H1 (cell line): ENCODE results near the gene SLC66A1. TPM values are rescaled to one million over a fixed set of nuclear protein-coding genes. Genes with fewer than 3 reads are reported as not detected.

Experiments used
- CTCF ChIA-PET: fragments of 300-600 bp; sonication (Branson Sonifier 250); formaldehyde crosslinking; loops from one replicate; lab custom pipeline; 2021; ENCODE audit not compliant: partially characterized antibody; lab: Charles Lee
- POLR2A ChIA-PET: fragments of 300-600 bp; sonication (Branson Sonifier 250); formaldehyde crosslinking; loops from one replicate; lab custom pipeline; 2021; ENCODE audit warnings: inconsistent platforms; ENCODE audit not compliant: partially characterized antibody; lab: Charles Lee
- DNase-seq, 2 experiments: peaks; one replicate each; pipeline versions ENCODE4 v3.0.0 to v3.0.0-alpha.2; 2010 to 2022; ENCODE audit warnings: low spot score in 2 of 2, low read depth in 1 of 2, mixed read lengths in 1 of 2
- FAIRE-seq: peaks from 2 replicates; lab custom pipeline; 2011; peaks lifted over from hg19 to GRCh38; lab: Jason Lieb, UNC
- H2AFZ ChIP-seq: 2 replicates; pipeline ENCODE4 v1.8.1; 2012; ENCODE audit warnings: low read length, inconsistent platforms
- H2AK5ac ChIP-seq: 2 replicates; pipeline ENCODE4 v1.6.1; 2013; ENCODE audit warnings: low read depth, low read length
- H2BK120ac ChIP-seq: replicated peaks from 2 replicates; pipeline ENCODE3; 2013; ENCODE audit warnings: low read depth, low read length, inconsistent platforms
- H2BK12ac ChIP-seq: 2 replicates; pipeline ENCODE4 v1.6.1; 2013; ENCODE audit warnings: low read depth, low read length
- H2BK15ac ChIP-seq: 2 replicates; pipeline ENCODE4 v1.6.1; 2013; ENCODE audit warnings: low read length
- H2BK20ac ChIP-seq: 2 replicates; pipeline ENCODE4 v1.6.1; 2013; ENCODE audit warnings: low read length
- H2BK5ac ChIP-seq: 2 replicates; pipeline ENCODE4 v1.6.1; 2013; ENCODE audit warnings: low read depth, low read length
- H3K14ac ChIP-seq: 2 replicates; pipeline ENCODE4 v1.6.1; 2013; ENCODE audit warnings: inconsistent platforms; ENCODE audit not compliant: insufficient read length
- H3K18ac ChIP-seq: 2 replicates; pipeline ENCODE4 v1.6.1; 2013; ENCODE audit warnings: low read length; ENCODE audit errors: extremely low read depth
- H3K23ac ChIP-seq: 2 replicates; pipeline ENCODE4 v1.6.1; 2013; ENCODE audit warnings: inconsistent platforms; ENCODE audit not compliant: insufficient read length
- H3K23me2 ChIP-seq: 2 replicates; pipeline ENCODE4 v1.6.1; 2013; ENCODE audit warnings: low read depth, low read length
- H3K27ac ChIP-seq: 2 replicates; pipeline ENCODE4 v1.6.1; 2011; ENCODE audit warnings: low read depth, low read length, inconsistent platforms
- H3K27me3 ChIP-seq, 4 experiments: replicated peaks in 1 of 4; 1 replicate in 1 of 4; 2 replicates in 3 of 4; pipeline versions ENCODE4 v1.6.1 to v1.8.1; 2011 to 2013; ENCODE audit warnings: low read length in 3 of 4, mild to moderate bottlenecking in 3 of 4, inconsistent platforms in 2 of 4, mixed read lengths in 2 of 4, moderate library complexity in 1 of 4; ENCODE audit not compliant: control insufficient read depth in 3 of 4, insufficient read depth in 3 of 4; ENCODE audit errors: extremely low read depth in 1 of 4
- H3K36me3 ChIP-seq, 4 experiments: 2 replicates each; pipeline versions ENCODE4 v1.6.1 to v1.8.1; 2011 to 2013; ENCODE audit warnings: mild to moderate bottlenecking in 4 of 4, low read length in 3 of 4, moderate library complexity in 2 of 4, control low read depth in 1 of 4, inconsistent platforms in 1 of 4; ENCODE audit not compliant: insufficient read depth in 4 of 4, control insufficient read depth in 2 of 4
- H3K4ac ChIP-seq: replicated peaks from 2 replicates; pipeline ENCODE3; 2013; ENCODE audit warnings: low read length, low read depth, mixed read lengths, inconsistent platforms; ENCODE audit not compliant: insufficient read length
- H3K4me1 ChIP-seq, 4 experiments: replicated peaks in 1 of 4; 1 replicate in 1 of 4; 2 replicates in 3 of 4; pipeline versions ENCODE4 v1.6.1 to v1.8.1; 2011 to 2013; ENCODE audit warnings: low read length in 3 of 4, inconsistent platforms in 2 of 4, mixed read lengths in 1 of 4; ENCODE audit not compliant: insufficient read depth in 4 of 4, control insufficient read depth in 3 of 4
- H3K4me2 ChIP-seq, 2 experiments: 2 replicates each; pipeline versions ENCODE4 v1.6.1 to v1.8.1; 2011 to 2013; ENCODE audit warnings: low read depth in 2 of 2, low read length in 2 of 2, control low read depth in 1 of 2, inconsistent platforms in 1 of 2, mild to moderate bottlenecking in 1 of 2; ENCODE audit not compliant: insufficient read depth in 1 of 2
- H3K4me3 ChIP-seq, 4 experiments: fragments of 200-600, 300-600 bp in 1 of 4; sonication (generic), shearing (Covaris generic), sonication (Bioruptor Twin) in 1 of 4; 2 replicates each; pipeline versions ENCODE4 v1.5.1 to v1.8.1; 2011 to 2016; ENCODE audit warnings: low read length in 4 of 4, low read depth in 3 of 4, control low read depth in 2 of 4, inconsistent platforms in 2 of 4, mild to moderate bottlenecking in 2 of 4, mixed read lengths in 1 of 4, moderate library complexity in 1 of 4; ENCODE audit not compliant: insufficient read depth in 2 of 4; ENCODE audit errors: extremely low read depth in 1 of 4
- H3K56ac ChIP-seq: replicated peaks from 2 replicates; pipeline ENCODE3; 2013; ENCODE audit warnings: low read depth, mild to moderate bottlenecking, mixed read lengths, low read length, inconsistent platforms; ENCODE audit not compliant: insufficient read length
- H3K79me1 ChIP-seq: 2 replicates; pipeline ENCODE4 v1.6.1; 2013; ENCODE audit warnings: low read depth, low read length, control low read depth
- H3K79me2 ChIP-seq, 2 experiments: 2 replicates each; pipeline versions ENCODE4 v1.6.1 to v1.8.1; 2012 to 2013; ENCODE audit warnings: low read length in 2 of 2, mild to moderate bottlenecking in 2 of 2, inconsistent platforms in 1 of 2; ENCODE audit not compliant: insufficient read depth in 2 of 2, control insufficient read depth in 1 of 2
- H3K9ac ChIP-seq, 4 experiments: replicated peaks in 1 of 4; 1 replicate in 1 of 4; 2 replicates in 3 of 4; pipeline versions ENCODE4 v1.6.1 to v1.8.1; 2011 to 2013; ENCODE audit warnings: low read depth in 3 of 4, low read length in 3 of 4, control low read depth in 2 of 4, mild to moderate bottlenecking in 2 of 4, moderate library complexity in 2 of 4, inconsistent platforms in 1 of 4; ENCODE audit errors: extremely low read depth in 1 of 4
- H3K9me3 ChIP-seq, 2 experiments: 2 replicates each; pipeline versions ENCODE4 v1.6.1 to v1.8.1; 2012 to 2013; ENCODE audit warnings: mild to moderate bottlenecking in 2 of 2, moderate library complexity in 2 of 2, control low read depth in 1 of 2, inconsistent platforms in 1 of 2, low read depth in 1 of 2, low read length in 1 of 2, mixed read lengths in 1 of 2; ENCODE audit not compliant: insufficient read depth in 2 of 2
- H4K20me1 ChIP-seq, 2 experiments: replicated peaks in 1 of 2; 2 replicates each; pipeline versions ENCODE3 to v1.8.1; 2011 to 2013; ENCODE audit warnings: inconsistent platforms in 2 of 2, low read length in 2 of 2, mild to moderate bottlenecking in 1 of 2; ENCODE audit not compliant: insufficient read depth in 2 of 2, control insufficient read depth in 1 of 2
- H4K5ac ChIP-seq: 2 replicates; pipeline ENCODE4 v1.6.1; 2013; ENCODE audit warnings: low read length, low read depth, mixed read lengths, inconsistent platforms; ENCODE audit not compliant: insufficient read length
- H4K8ac ChIP-seq: 2 replicates; pipeline ENCODE4 v1.8.0; 2013; ENCODE audit warnings: mild to moderate bottlenecking, moderate library complexity, low read length, inconsistent platforms; ENCODE audit not compliant: insufficient read depth; ENCODE audit errors: extremely low read depth
- H4K91ac ChIP-seq: replicated peaks from 2 replicates; pipeline ENCODE3; 2013; ENCODE audit warnings: low read length, mixed read lengths, inconsistent platforms; ENCODE audit not compliant: insufficient read length
- ASH2L ChIP-seq: fragments of 200-600, 300-600 bp; sonication (generic); IDR thresholded peaks from one replicate; pipeline ENCODE4 v1.7.1; 2017; ENCODE audit warnings: low read length
- JUN ChIP-seq: IDR thresholded peaks from 2 replicates; pipeline ENCODE4 v1.6.1; 2011; ENCODE audit warnings: low read depth, mild to moderate bottlenecking, improper control_type of control experiment, low read length
- SRF ChIP-seq: IDR thresholded peaks from 2 replicates; pipeline ENCODE4 v1.6.1; 2011; ENCODE audit warnings: mild to moderate bottlenecking, low read depth, low read length, moderate library complexity
- WGBS, 2 experiments: shearing (Covaris generic) in 1 of 2; methylation state at CpG; one replicate each; pipeline versions ENCODE4 v1.1.6 to v1.1.7; 2013 to 2015; ENCODE audit warnings: low lambda C conversion rate in 2 of 2, mixed read lengths in 2 of 2, inconsistent platforms in 1 of 2, low coverage in 1 of 2, missing lambda C conversion rate in 1 of 2; ENCODE audit not compliant: insufficient replicate concordance in 2 of 2, insufficient coverage in 1 of 2, insufficient read length in 1 of 2; ENCODE audit errors: extremely low coverage in 1 of 2, missing lambda C conversion rate in 1 of 2; 5-methylcytosine and 5-hydroxymethylcytosine counted together
- polyA plus RNA-seq, 7 experiments: library from polyadenylated mRNA; depleted of rRNA in 3 of 7; stranded (reverse) in 5 of 7; unstranded in 2 of 7; fragments of >200 nt in 5 of 7; fragments of 200-250 nt in 2 of 7; gene quantifications; 1 replicate in 5 of 7; 2 replicates in 1 of 7; 4 replicates in 1 of 7; pipeline versions ENCODE4 v1.2.1 to v1.2.3, GENCODE V29; 2011 to 2013; ENCODE audit warnings: missing spikeins in 2 of 7, mixed read lengths in 2 of 7
- total RNA-seq: library from RNA; stranded (reverse); fragmentation: NEBNext Ultra II Directional; extraction: Animal tissue kit (Norgen Biotek cat#: 25700); gene quantifications from 2 replicates; pipeline ENCODE4 v1.2.1, GENCODE V29; 2021

SLC66A1 gene
- total and polyA plus RNA-seq, 2 of the 8 experiments (the other 6 are each of a cell fraction or from before 2014, with no cell fraction given), result 16.8 to 27.9 TPM

DNA sequence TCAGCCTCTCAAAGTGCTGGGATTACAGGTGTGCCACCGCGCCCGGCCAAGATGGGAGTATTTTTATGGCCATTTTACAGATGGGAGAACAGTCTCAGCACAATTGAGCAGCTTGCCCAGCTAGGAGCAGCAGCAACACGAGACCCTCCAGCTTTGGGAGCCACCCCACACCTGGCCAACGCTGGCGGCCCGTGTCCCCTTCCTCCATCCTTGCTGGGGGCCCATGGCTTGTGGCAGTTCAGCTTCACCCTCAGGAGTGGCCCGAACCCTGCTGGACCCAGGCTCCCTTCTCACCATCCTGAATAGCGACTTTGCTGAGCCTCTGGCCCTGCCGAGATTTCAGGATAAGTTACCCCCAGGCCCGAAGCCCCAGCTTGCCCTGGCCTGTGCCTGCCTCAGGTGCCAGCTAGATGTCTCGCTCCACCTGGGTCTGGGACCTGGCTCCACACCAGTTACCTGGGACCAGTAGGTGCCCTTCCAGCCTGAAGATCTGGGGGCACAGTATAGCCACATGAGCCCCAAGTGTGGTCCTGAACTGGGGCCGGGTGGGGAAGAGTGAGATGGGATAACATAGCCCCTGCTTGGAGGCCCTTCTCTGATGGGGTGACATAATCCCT lies 19.2 kb downstream of the SLC66A1 start:
- no peak overlapping the region for H3K56ac ChIP-seq

More for the DNA sequence above, 19.2 kb downstream of the SLC66A1 start:
- Histone ChIP-seq H4K5ac (no peak overlapping the region), H3K4ac (no peak overlapping the region), H2AFZ (no peak overlapping the region), H3K9ac (no peak overlapping the region), H4K20me1 (peaks cover 0 to 7% of the 10 kb centered on the region in 2 experiments), H4K8ac (no peak overlapping the region), H3K36me3 (peaks cover 0 to 5% (median 3%) of the 10 kb centered on the region in 4 experiments; a peak in 2 of 8 replicates), H3K79me2 (no peaks in the 10 kb centered on the region), H3K14ac (no peak overlapping the region), H2BK5ac (no peak overlapping the region), H3K18ac (no peak overlapping the region), H2AK5ac (no peak overlapping the region), H3K4me2 (no peak overlapping the region), H3K4me1 (no peaks in the 10 kb centered on the region), H3K23me2 (no peaks in the 10 kb centered on the region), H3K23ac (no peak overlapping the region), H4K91ac (no peak overlapping the region), H3K4me3 (no peak overlapping the region), H2BK15ac (no peak overlapping the region), H3K27ac (no peak overlapping the region; the same call in 1 of the 2 replicates), H2BK120ac (no peak overlapping the region), H3K27me3 (no peaks in the 10 kb centered on the region), H3K9me3 (no peaks in the 10 kb centered on the region), H2BK12ac (no peak overlapping the region), H2BK20ac (no peak overlapping the region), H3K79me1 (no peaks in the 10 kb centered on the region; the same call in 1 of the 2 replicates)
- TF ChIP-seq ASH2L (no peak), JUN (no peak), SRF (no peak)
- FAIRE-seq, result no peak
- CTCF ChIA-PET, result interaction anchor here (0.5 to 2.3 kb wide), 12 partner anchors 10 to 374 kb away, joined by 3 to 9 read pairs (median 3); no protein-coding TSS in a partner anchor
- POLR2A ChIA-PET, result interaction anchor here (0.6 to 13.3 kb wide), 5 partner anchors 10 to 320 kb away, joined by 3 to 143 read pairs (median 3); partner anchors contain the start of genes AKR7A2 and SLC66A1
- WGBS, 2 experiments, result 95% methylated on average over 13 of the region's 13 CpGs; no CpG with 5 or more reads in 1 of the 2 experiments
- no peak for DNase-seq
